A673 (cell line): Measurements from ENCODE around the gene TDRKH.
A peak's percentile ranks its signal among the peaks of the same experiment; 100 is the strongest.

Experiments
- EZH2 ChIP-seq: fragments of 200-600 bp; sonication (generic); IDR thresholded peaks from 2 replicates; pipeline ENCODE4 v1.6.1; 2017; ENCODE audit warnings: borderline replicate concordance, low read depth, mild to moderate bottlenecking, mixed read lengths, antibody characterized with exemption, low read length; ENCODE audit not compliant: poor library complexity, severe bottlenecking
- TF ChIP-seq, protein P1 (sequence below): fragments of 300-800, 200-600 bp; sonication (generic); conservative IDR thresholded peaks from 2 replicates; pipeline ENCODE4 v1.5.1; 2017; ENCODE audit warnings: low read depth, mild to moderate bottlenecking, antibody characterized with exemption, low read length, moderate library complexity, mixed read lengths

DNA sequence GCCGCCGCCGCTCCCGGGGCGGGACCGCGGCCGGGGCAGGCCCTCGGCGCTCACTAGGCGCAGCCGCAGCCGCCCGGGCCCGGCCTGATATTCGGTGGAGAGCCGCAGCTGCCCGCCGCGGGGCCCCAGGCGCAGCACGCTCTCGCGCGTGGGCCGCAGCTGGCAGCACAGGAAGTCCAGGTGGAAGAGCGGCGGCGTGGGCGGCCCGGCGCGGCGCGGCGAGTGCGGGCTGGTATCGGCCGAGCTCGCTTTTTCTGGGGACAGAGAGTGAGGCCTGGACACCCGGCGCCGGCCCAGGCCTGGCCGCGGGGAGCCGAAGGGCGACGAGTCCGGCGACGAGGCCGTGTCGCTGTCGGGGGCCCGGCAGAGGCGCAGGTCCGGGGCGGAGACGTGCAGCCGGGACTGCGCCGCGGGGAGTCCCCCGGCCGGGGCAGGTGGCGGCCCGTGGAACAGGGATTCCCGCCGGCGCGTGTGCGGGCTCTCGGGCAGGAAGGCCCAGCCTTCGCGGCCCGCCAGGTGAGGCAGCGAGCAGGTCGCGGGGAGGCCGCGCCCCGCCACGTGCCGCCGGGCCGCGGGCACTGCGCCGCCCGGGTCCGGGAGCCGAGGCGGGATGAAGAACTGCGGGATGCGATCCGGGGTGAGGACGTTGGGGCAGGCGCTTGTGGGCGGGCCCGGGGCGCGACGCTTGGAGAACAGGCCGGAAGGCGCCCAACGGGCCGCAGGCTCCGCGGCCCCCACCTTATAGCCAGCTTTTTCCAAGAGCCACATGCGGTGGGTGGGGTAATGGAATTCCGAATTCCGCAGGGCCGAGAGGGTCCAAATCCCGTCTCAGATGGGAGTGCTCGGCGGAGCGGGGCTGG is 48.2 kb upstream of the TDRKH start:
- TF ChIP-seq, protein P1, sequence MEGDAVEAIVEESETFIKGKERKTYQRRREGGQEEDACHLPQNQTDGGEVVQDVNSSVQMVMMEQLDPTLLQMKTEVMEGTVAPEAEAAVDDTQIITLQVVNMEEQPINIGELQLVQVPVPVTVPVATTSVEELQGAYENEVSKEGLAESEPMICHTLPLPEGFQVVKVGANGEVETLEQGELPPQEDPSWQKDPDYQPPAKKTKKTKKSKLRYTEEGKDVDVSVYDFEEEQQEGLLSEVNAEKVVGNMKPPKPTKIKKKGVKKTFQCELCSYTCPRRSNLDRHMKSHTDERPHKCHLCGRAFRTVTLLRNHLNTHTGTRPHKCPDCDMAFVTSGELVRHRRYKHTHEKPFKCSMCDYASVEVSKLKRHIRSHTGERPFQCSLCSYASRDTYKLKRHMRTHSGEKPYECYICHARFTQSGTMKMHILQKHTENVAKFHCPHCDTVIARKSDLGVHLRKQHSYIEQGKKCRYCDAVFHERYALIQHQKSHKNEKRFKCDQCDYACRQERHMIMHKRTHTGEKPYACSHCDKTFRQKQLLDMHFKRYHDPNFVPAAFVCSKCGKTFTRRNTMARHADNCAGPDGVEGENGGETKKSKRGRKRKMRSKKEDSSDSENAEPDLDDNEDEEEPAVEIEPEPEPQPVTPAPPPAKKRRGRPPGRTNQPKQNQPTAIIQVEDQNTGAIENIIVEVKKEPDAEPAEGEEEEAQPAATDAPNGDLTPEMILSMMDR, result no peak
- TF ChIP-seq EZH2, result peak; percentile 90
